Islet of Langerhans (tissue), 1 donor: Measurements from ENCODE around the gene CDC25B.

Experiments
- FAIRE-seq: peaks from one replicate; lab custom pipeline; 2011; peaks lifted over from hg19 to GRCh38; lab: Jason Lieb, UNC

CDC25B gene

DNA sequence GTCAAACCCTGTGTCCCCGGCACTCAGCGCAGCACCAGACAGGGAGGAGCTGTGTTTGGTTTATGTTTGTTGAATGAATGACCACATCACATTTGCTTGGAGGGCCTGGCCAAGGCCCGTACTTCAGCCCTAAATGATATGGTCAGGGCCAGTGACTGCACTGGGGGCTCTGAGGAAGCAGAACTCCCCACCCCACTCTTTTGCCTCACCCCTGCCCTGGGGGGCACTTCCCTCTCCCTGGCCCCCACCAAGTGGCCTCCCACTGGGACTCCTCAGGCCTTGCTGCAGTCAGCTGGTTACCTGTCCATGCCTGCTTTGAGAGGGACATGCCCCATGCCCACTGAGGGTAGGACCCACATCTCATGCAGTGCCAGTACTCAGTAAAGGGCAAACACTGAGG is 31.5 kb upstream of the CDC25B start:
- no peak for FAIRE-seq

DNA sequence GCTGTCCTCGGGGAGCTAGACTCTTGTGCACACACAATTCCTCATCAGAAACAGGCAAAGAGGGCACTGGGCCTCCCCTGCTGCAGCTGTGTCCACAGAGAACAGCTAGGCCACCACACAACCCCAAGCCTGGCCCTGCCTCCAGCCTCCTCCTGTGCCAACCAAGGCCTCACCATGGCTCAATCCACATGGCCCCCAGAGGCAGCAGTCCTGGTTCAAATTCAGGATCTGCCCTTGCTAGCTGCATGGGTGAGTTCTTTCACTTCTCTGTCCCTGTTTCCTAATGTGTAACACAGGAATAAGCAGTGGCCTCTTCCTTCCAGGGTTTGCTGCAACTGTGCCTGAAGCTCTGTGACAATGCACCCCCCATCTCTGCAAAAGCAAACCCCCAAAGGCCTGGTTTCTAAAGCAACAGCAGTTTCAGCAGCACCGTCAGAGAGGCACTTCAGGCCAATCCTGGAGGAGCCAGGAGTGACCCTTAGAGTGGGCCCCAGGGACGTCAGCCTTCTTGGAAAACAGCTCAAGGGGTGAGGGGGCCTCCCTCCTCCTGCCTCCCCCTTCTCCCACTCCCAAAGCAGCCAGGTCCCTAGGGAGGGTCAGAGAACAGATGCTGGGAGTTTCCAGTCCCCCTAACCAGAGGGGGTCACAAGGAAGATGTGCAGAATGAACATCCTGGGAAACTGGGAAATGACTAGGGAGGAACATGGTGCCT is 30.8 kb upstream of the CDC25B start:
- FAIRE-seq, result no peak

DNA sequence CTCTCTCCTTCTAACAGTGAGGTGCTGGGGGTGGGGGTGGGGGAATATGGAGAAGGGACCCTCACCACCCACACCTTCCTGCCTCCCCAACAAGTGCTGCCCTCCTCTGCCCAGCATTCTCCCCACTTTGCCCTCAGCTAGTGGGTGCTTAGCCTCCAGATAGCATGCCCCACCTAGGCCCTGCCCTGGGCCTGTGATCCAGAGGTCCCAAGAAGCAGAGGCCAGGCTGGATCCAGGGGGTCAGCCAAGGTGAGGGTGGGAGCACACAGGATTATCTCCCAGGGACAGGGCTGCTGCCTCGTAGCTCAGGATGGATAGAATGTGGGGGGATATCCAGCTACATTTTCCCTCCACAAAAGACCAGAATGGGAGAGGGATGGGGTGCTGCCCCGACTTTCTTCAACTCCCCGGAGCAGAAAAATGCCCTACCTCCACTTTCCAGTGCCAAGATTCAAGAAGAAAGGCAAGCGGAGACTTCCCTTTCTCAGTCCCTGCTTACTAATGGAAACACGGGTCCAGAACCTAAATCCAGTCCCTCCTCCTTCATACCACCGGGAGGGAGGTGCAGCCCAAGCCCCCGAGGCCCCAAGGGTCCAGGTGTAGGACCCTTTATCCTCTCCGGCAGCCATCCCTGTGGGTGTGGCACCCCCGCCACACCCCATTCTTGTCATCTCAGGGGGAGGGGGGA is 29.5 kb upstream of the CDC25B start:
- FAIRE-seq, result no peak

DNA sequence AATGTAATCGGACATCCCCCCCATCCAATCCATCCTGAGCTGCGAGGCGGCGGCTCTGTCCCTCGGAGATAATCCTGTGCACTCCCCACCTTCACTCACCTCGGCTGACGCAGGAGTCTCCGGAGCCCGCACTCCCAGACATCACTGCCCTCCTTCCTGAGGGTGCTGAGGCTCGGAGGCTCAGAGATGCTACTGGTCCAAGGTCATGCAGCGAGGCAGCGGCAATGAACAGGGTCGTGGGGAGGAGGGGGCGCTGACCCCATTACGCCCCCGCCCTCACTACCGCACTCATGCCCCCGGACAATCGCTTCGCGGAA is 29.0 kb upstream of the CDC25B start:
- FAIRE-seq, result no peak

DNA sequence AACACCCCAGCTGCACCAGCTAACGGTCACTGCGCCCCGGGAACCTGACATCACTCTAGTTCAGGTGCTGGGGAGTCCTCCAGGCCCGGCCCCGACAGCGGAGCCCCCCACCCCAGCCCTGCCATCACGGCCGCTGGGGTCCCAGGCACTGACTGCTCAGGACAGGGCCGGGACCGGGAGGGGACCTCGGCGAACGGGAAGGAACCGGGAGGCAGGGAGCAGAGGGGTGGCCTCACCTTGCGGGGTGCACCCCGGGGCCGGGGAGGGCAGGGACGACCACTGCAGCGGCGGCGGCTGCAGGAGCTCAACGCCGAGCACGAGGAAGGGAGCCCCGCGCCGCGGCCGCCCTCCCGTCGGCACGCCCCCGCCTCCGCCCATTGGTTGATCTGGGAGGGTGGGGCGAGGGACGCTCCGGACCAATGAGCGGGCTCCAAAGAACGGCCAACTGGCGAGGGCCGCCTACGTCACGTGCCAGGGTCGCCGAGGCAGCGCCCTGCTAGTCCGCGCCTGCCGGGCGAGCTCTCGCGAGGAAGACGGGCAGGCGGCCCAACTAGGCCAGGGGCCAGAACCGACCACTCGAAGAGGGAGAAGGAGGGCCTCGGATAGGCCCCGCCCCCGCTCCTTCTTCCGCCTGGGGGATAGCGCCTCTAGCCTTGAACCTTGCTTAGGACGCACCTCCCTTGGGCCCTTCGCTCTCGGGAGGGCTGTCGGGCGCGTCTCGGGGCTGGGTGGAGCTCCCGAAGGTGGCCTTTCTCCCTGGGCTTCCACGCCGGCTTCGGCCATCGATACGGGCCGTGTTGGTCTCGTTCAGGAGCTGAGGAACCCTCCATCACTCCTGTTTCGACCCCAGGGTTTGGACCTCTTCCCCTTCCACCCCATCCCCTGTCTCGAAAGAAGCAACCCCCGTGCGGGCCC is 28.4 kb upstream of the CDC25B start, which contains the start of gene ADISSP:
Gene ADISSP (minus strand): TSS at position 327 of the 915 bp plus-strand sequence. CDS start 7,653 bp downstream, outside the sequence.
- peak; percentile 45 for FAIRE-seq

DNA sequence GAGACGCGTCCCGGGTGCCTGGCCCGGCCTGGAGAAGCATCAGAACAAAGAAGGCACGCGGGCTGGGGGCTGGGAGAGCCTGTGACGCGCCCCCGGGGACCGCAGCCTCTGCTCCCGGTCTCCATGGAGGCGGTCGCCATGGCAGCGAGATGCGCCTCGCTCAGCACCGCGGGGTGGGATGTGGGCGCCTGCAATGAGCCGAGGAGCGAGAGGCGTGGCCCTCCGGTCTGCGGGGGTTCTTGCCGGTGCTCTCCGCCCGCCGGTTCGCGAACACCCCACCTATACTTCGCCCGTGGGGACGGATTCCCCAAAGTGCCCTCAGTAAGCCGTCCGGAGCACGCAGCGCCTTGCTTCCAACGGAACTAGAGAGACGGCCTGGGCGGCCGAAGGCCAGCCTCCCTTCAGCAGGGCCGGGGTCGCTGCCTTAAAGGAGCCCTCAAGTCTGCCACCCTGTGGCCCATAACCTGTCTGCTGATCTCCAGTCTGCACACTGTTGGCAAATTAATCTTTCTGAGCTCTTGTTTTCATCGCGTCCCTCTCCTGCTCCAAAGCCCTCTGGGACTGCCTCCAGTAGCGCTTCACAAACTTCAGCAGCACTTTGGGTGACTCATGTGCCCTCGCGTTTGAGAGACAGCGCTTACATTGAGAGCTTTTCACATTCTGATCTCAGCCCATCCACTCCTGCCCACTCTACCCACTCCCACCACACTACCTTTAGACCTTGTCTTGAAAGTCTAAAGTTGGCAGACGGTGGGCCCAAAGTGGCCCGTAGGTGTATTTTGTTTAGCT is 27.6 kb upstream of the CDC25B start:
- FAIRE-seq, result no peak

DNA sequence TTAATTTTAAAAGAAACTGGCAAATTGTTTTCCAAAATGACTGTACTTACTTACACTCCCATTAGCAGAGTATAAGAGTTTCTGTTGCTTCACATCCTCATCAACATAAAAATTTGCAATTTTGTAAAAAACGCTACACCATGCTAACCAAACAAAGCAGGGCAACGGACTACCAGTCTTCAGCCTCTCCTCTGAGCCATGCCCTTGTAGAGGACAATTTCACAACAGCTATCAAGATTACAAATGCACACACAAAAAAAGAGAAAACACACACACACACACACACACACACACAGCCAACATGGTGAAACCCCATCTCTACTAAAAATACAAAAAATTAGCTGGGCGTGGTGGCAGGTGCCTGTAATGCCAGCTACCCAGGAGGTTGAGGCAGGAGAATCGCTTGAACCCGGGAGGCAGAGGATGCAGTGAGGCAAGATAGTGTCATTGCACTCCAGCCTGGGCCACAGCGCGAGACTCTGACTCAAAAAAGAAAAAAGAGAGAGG is 24.5 kb upstream of the CDC25B start:
- FAIRE-seq, result no peak

DNA sequence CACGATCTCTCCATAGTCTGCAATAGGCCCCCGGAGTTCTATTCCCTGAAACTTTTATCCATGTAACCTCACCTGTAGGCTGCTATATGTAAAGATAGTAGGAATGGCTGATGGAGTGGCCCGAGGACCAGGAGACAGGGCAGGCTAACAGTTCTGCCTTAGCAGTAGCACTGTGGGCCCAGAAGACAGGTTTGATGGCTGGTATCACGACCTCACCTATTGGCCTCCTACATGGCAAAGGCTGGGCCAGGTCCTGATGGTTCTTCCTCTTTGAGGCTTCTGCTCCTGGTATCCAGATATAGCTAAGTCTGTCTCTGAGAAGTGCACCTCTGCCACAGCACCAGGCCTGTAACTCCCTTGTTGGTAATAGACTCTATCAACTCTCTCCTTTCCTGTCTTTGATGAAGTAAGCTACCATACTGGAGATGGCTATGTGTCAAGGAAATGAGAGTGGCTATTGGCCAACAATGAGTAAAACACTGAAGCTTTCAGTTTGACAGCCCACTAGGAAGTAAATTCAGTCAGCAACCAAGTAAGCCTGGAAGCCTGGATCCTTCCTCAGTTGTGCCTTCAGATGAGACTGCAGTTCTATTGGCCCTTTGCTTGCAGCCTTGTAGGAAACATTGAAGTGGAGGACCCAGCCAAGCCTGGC is 20.5 kb upstream of the CDC25B start:
- FAIRE-seq, result no peak

- no peak for FAIRE-seq
Observed at GRCh38 chr20:3777381-3777715, 18.8 kb upstream of the CDC25B start.

DNA sequence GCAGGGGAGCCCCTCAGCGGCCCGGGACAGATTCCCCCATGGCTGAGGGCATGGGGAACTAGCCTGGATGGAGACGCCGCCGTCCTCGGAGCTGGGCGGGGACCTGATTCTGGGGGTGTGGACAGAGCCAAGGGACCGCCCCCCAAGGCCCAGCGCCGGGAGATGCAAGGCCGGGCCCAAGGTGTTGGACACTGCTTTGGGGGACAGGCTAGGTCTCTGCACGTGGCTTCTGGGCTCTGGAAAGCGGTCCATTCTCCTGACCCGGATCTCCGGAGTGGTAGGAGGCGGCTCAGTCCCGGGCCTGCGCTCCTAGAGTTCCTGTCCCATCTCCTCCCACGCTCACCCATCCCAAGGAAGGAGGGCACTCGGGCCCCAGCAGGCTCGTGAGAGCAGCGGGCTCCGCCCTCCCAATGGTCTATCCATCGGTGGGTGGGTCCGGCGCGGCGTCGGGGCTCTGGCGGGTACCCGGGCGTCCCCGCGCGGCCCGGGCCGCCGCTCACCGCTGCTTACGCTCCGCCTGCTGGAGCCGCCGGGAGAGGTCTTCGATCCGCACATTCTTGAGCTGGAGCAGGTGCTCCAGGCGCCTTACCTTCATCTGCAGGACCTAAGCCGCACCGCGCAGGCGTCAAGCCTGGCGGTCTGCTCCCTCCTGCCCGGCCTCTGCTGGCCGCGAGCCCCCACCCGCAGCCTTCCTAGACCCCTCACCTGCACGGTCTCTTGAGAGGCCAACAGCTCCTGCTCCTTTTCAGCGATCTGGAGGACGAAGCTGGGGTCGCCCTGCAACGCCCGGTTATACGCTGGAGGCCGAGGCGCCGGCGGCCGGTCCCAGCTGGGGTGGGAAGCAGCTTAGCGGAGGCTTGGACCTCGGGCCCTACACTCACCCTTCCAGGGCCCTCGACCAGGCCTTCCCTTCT is 18.1 kb upstream of the CDC25B start:
- FAIRE-seq, result no peak

DNA sequence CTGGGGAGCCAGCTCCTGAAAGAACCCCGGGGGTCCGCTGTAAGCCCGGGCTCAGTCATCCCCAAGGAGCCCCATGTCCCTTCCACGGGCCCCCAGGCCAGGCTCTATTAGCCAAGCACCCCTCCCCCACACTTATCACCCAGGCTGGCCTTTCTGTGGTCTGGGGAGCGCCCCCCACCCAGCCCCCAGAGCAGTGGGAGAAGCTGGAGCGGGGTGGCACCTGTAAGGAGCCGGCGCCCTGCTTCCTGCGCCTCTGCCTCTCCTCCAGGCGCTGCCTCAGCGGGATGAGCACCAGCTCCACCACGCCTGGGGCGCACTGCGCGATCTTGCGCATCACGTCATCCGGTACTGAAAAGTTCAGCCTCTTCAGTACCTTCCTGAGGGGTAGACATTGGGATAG is 17.1 kb upstream of the CDC25B start:
- no peak for FAIRE-seq

DNA sequence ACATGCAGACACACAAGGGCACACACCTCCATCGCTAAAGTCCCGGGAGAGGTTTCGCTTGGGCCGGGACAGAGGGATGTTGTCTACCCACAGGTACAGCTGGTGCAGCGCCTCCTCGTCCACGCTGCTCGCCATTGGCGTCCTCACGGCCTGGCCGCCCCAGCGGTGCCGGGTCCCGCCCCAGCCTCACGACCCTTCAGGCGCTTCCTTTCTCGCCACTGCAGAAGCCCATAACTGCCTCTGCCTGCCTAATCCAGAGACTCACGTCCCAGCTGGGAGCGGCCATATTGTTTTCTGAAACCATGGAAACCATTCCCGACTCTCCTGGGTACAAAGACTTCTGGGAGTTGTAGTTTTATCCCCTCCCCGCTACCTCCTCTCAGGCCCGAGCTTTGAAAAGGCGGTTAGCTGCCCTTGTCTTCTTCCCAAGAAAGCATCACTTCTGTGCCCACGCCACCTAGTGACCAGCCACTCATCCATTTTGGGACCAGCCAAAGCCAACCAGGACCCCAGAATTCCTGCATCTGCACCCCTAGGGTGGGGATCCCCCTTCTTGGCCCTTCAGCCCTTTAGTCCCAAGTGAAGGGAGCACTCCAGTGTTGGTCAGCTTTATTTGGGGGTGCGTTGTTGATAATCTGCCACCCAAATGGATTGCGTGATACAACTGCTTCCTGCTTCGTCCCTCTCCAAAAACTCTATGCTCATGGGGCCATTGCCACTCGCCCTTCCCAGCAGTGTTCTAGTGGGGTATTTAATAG is 14.8 kb upstream of the CDC25B start, which contains the start of gene SPEF1:
Gene SPEF1 (minus strand): TSS at position 296 of the 758 bp plus-strand sequence. CDS start 161 bp downstream, at position 135.
- peak; percentile 93 for FAIRE-seq

DNA sequence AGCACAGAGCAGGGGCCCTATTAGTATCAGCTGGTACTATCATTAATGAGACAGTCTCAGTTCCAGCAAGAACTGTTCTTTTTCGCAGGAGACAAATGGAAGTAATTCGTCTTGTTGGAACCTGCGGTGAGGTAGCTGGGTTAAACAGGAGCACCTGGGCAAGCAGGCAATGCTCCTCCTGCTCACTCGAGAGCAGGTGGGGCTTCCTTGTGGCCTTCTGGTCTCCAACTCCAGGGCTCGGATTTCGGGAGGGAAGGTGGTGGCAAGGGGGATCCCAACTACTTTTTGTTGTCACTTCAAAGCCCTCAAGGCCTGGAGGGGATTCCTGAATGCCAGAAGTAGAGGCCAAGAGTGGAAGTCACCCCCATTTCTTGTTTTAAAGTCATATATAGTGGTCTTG is 13.5 kb upstream of the CDC25B start:
- no peak for FAIRE-seq

DNA sequence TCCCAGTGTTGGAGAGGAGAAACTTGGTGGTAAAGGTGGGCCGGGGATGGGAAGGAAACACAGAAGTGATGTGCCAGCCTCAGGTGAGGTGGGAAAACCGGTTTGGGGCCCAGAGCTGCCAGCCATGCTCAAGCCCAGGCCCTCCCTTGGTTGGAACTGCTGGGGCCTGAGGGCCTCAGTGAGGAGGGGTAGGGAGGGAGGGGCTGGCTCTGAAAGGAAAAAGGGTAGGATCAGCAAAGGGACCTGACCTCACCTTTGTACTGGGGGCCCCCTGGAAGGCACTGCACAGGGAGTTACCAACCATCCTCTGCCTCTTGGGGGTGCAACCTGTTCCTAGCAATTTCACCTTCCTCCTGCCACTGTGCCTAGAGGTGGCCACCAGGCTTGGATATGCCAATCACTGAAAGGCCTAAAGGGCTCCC is 13.0 kb upstream of the CDC25B start:
- FAIRE-seq, result no peak

DNA sequence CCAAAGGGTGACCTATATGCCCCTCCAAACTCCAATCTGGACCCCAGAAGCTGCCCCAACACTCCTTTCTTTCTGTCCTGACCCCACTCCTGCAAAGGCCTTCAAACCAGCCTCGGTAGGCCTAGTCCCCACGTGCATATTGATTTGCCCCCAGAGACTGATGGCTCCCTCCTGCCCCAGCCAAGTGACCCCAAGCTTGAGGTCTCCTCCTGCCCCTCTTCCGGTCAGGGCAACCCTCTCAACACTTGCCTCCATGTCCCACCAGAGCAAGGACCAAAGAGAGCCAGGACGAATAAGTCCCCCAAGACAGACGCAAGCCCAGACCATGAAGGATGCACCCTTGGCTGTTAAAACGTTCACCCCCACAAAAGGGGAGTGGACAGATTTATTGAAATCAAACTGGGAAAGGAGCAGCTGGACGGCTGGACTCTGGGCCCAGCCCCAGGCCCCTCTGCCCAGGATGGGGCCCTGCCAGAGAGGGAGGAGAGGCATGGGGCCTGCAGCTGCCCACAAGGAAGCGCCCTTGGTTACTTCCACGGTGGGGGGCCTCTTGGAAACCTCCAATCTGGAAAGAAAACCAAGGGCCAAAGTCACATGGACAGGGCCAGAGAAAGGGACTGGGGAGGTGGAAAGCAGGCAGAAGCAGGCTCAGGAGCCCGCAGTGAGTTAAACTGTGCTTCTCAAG is 12.5 kb upstream of the CDC25B start:
- no peak for FAIRE-seq

GRCh38 chr20:3784216-3784853 is 11.8 kb upstream of the CDC25B start:
- FAIRE-seq, result no peak

DNA sequence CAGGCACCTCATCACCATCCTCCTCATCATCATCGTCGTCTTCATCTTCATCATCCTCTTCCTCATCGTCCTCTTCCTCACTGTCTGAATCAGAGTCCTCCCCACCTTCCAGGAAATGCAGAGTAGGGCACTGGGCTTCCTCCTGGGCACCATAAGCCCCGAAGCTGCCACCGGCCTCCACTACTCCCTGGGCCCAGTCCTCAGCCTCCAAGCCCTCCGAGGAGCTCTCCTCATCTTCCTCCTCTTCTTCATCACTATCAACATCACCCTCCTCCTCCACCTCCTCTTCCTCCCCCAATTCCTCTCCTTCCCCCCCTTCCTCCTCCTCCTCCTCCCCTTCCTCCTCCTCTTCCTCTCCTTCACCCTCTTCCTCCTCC is 11.3 kb upstream of the CDC25B start:
- FAIRE-seq, result no peak
